ENCODE measurements around the gene ROBO1.

DNA sequence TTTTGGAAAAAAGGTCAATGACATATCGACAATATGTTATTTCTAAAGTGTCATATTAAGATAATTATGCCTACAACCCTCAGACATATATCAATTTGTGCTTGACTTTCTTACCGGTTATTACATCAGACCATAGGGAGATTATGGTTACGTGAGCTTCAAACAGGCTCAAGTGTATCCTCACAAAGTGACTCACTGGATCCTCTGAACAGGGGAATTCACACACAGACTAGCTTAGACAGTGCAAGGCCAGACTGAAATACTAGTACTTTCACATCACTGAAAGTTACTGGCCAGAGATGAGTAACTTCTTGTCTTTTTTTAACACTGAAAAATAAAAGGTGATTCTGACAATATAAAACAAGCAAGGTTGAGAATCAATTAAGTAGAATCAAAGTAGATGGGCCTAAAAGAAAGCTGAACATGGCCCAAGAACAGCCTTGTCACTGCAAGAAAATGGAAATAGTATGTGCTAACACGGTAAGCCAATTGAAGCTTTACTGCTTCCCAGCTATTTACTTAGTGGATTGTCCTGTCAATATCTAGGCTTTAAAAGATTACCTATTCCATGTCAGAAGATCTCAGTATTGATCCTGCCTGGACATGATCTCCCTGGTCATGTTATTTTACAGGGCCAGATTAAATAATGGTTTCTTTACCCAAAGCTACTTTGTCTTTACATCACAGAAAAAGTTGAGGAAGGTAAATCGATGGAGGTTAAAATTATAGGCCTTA is 848.6 kb downstream of the ROBO1 start:
- TF ChIP-seq, protein P1, sequence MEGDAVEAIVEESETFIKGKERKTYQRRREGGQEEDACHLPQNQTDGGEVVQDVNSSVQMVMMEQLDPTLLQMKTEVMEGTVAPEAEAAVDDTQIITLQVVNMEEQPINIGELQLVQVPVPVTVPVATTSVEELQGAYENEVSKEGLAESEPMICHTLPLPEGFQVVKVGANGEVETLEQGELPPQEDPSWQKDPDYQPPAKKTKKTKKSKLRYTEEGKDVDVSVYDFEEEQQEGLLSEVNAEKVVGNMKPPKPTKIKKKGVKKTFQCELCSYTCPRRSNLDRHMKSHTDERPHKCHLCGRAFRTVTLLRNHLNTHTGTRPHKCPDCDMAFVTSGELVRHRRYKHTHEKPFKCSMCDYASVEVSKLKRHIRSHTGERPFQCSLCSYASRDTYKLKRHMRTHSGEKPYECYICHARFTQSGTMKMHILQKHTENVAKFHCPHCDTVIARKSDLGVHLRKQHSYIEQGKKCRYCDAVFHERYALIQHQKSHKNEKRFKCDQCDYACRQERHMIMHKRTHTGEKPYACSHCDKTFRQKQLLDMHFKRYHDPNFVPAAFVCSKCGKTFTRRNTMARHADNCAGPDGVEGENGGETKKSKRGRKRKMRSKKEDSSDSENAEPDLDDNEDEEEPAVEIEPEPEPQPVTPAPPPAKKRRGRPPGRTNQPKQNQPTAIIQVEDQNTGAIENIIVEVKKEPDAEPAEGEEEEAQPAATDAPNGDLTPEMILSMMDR (IDR thresholded peaks at IDR 0.05; ENCODE audit: insufficient read depth, low read length, poor library complexity, severe bottlenecking) = no peak
- TF ChIP-seq EZH2phosphoT487 (conservative IDR thresholded peaks at IDR 0.05; ENCODE audit: low read length) = no peak
